SIG-M5 (cell line): Measurements from ENCODE around the gene CCDC141.

Source experiments
- DNase-seq: peaks from one replicate; lab custom pipeline; 2025; lab: John Stamatoyannopoulos, UW

Gene CCDC141

DNA sequence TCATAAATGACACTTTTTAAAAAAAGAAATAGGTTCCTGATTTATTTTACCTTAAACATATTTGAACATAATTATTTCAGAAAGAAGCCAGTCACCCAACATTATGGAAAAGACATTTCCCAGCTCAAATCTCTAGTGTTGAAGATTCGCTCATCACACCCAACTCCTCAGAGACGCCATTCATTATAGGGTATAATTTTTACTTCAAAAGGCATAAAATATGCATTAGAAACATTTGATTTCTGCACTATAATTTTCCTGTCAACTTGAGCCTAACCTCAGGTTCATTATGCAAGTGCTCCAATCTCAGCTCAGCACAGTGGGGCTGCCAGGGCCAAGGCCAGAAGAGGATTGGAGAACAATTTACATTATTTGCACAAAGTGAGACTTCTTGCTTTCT lies 183.9 kb downstream of the CCDC141 start:
- no peak for DNase-seq

DNA sequence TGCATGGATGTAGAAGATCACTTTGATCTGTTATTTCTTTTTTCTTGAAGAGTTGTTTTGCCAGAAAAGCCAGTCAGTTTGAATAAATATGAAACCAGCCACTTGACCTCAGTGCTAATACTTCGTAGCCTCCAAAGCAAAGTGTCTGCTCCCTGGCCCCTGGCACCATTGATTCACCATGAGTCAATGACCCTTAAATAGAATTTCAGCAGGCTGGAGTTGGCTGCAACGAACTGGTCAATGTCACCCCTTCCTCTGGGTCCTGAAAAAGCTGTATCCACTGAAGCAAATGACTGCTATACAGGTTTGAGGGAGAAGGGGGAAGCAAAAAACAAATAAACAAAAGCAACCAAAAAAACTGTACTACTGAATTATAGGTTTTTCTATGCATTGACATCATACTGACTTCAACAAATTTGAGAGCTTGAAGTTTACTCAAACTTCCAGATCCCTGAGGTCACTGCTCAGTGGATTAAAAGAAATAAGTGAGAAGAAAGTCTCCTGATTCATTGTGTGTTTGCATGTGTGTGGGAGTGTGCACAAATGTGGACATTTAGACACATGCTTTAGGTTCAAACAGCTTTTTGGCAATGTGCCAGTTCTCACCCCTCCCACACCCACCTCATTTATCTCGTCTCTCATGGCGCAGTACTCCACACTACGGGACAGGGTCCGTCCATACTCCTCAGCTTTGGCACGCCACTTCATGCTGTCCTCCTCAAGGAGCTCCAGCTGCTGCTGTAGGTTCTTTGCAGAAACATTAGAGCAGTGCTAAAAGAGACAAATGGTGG lies 184.6 kb downstream of the CCDC141 start:
- DNase-seq: no peak

DNA sequence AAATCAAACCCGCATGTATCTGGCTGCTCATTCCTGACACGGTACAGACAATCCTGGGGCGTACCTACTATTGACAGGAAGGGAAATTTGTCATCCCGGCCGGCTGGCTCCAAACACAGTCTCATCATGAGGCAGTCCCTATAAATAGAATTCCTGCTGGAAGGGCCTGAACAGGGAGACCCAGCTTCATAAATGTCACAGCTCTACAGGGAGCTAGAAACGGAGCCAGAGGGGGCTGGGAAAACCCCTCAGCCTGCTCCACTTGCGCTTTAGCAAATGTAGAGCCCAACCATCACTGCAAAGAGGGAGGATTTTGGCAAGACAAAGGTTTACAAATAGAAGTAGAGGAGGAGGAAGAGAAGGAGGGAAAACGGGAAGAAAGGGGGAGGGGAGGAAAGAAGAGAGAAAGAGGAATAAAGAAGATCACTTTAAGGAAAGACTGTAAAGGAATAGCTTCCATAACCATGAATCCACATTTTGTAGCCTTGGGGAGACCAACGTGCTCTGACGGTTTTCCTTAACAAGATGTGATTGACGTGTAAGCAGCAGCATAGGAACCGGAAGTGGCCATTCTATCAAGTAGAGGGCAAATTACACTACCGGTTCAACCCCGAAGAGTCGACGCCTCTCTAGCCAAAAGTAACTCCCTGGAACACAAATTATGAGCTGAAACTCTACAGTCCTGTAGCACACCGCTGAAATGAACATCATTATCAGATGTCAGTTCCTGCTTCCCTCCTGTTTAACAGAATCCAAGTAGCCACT lies 185.9 kb downstream of the CCDC141 start:
- no peak for DNase-seq

DNA sequence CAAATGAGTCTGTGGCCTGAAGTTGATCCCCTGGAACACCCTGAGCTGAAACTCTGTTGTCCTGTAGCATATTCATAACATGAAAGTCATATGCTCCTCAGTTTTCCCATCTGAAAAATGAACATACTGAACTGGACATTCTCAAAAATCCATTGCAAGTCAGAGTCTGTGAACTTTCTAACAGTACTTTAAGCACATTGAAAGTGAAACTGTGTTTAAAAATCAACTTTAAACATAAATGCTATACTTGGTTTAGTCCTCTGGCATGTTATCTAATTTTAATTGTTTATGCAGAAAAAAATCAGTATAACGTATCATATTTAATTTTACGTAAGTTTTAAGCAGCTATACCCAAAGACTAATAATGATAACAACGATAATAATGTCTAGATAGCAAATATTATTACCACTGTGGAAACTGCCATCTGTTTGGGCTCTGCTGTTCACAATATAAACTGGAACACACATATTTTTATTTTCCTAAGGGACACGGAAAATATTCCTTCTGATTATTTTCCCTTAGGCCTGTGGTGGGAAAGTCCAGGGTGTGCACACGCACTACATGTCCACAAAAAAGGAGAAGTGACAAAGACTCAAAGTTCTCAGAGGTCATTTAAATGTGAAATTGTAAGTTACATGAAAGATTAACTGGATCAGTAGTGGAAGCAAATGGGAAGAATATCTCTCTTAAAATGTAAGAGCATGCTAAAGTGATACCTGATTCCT lies 186.6 kb downstream of the CCDC141 start:
- no peak for DNase-seq

DNA sequence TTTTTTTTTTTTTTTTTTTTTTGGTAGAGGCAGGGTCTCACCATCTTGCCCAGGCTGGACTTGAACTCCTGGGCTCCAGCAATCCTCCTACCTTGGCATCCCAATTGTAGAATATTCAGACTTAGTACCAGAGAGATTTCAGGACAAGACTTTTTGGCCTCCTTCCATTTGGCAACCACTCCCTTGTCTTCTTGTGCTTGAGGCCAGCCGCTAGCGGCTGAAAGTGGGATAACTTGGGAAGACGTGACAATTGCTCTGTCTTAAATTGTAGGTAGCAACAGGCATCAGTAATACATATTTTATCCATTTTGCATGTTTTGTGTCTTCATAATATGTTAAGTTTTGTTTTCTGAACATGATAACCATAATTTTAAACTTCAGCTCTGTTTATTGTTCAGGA lies 189.4 kb downstream of the CCDC141 start:
- no peak for DNase-seq

DNA sequence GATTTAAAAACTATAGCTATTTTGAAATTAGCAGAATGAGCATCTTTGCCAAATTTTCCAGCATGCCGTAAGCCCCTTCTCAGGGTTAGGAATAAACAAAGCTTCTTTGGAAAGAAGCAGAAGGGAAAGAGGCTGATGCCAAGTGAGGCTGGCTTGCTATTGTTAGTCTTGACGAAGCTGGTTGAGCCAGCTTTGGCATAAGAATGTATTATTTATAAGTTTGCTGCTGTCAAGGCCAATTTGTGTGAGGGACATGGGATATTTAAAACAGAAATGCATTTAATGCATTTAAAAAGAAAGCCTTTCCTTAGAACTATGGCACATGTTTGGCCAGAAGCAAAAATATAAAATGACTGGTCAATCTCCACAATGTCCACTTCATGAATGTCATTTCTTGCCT lies 190.2 kb downstream of the CCDC141 start:
- no peak for DNase-seq

DNA sequence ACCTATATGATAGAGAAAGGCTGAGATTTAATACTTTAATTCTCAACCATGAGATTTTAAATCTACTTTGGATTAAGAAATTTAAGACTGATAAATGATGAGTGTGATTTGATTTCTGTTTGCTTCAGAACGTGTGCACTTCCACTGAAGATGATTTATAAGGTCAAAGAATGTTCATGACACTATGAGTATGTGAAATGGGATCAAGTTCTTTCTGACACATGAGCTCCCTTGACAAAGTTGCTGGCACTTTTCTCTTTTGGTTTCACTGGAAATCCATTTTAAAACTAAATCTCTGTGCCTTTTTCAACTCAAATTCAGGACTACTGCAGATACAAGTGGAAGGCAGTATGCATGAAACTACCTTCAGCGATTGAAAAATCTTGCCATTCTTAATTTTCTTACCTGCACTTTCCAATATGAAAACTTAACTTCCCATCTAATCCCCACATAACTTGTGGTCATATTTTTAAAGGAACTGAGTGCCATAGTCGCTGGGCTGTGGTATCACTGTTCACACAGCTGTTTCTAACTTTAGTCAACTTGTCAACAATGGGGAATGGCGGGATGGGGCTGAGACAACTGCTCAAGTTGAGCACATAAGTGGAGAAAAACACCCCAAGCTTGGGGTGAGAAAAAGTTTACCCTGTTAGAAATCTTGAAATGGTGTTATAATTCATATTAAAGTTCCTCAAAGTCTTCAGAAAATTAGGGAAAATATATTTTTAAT lies 190.9 kb downstream of the CCDC141 start:
- no peak for DNase-seq

DNA sequence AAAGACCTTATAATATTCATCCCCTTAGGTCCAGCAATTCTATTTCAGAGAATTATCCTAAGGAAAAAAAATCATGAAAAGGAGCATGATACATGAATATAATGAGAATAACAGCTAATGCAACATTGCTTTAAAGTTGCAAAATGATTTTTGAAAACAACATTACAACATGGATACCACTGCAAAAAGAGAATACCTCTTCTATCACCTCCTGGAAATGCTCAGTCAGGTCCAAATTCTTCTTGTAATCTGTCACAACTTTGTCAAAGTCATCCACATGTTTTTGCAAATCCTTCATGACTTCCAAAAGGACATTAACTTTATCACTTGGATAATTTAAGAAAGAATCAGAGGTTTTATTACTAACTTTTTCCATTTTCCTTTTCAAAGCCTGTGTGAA lies 194.8 kb downstream of the CCDC141 start:
- DNase-seq: no peak

DNA sequence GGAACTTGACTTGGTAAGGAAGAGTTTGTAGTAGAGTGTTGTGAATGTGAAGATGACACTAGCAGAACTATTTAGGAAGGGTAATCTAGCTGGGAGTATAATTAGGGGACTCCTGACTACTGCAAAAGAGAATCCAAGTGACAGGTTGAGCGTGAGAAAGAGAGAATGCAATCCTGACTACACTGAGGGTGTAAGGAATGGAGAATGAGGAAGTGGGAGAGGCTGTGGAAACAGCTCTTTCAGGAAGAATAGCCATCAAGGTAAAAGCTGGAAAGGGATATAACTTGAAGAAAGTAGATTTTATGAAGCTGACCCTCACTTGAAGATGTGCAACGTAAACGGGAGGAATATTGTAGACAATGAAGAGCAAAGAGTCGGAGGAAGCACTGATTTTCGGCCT lies 201.6 kb downstream of the CCDC141 start:
- DNase-seq: no peak

DNA sequence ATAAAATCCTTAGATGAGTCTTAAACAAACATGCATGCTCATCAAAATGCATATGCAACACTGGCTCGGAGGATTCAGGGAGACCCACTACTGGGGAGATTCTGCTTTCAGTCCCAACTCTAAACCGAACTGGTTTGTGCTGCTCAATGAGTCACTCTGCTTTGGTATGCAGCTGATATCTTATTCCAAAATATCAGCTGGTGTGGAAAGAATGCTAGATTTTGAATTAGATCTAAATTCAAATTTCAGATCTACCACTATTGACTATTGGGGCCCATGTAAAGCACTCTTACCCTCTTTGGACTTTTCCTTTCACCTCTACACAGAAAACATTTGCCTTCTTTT lies 203.5 kb downstream of the CCDC141 start:
- no peak for DNase-seq

DNA sequence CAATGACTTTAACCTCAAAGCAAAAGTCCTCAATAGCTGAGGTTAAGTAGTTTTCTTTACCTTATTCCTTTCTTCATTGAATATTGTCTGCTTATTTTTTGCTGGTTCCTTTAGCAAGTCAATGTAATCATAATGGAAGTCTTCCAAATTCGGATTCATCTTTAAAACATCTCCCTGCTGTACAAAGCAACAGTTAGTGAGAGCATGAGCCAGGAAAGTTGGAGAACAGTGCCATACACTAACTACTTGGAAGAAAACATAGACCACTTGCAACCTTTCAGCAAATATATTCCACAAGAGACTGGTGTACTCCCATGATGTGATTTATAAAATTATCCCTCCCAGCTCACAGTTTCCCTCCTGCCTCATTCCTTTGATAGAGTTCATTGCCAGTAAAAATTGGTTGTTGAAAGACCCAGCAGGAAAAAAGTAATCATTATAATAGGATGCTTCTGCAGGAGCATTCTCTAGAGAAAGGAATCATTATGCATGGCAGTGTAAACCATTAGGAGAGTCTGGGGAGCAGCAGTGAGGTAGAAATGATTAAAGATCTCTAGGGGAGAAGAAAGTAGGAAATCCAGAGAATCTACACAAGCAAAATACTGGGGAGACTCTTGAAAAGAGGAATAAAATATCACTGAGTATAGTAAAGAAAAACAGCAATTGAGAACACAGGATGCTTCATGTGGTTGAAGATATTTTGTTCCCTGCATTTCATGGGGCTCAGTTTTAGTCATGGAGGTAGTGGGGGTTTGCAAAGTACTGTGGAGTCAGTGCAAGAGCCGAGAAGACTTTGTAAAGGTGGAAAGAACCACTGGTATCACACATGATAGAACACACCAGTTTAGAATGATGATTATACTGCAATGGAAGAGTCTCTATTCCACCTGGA lies 204.1 kb downstream of the CCDC141 start:
- DNase-seq: no peak

DNA sequence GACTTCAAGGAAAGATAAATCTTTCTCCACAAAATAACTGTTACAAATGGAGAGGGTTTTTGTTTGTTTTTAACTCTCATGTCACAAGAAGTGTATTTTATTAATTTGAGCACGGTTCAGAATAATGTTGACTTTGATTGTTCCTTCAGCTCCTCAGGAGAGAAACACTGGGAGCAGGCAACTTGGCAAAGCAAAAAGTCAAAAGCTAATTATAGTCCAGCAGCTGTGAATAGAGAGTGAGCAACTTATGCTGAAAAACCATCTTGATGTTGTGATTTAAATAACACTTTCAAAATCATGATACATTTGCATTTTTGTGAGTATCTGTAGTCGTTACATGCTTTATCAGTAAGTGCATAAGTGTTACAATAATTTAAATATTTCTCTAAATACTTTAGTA lies 205.2 kb downstream of the CCDC141 start:
- DNase-seq: no peak

DNA sequence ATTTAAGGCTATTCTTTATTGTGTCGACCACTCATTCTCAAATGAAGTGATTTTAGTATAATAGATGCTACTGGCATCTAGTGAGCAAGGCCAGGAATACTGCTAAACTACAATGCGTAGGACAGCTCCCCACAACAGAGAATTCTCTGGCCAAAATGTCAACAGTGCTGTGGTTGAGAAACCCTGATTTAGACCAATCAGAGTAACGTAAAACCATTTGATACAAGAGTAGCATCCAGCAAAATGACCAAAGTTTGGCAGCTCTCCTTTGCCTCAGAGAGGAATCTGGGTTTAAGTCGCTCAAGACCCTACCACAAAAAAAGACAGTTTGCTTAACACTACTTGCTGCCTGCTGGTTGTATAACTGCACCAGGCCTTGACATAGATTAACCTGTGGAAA lies 205.7 kb downstream of the CCDC141 start:
- no peak for DNase-seq

DNA sequence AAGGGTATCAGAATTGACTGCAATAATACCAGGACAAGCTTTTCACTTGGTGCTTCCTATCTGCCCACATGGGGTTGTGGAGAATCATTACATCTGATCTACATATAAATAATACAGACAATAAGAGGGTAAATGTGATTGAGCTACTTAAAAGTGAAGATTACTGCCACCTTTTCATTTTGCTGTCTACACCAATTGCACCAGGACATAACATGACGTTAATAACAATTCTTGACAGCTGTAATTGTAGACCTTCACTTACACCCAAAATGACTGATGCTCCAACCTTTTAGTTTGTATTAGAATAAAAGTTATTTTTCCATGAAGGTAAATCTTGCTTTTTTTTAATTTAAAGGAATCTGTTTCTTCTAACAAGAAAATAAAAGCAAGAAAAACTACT lies 206.2 kb downstream of the CCDC141 start:
- DNase-seq: no peak

DNA sequence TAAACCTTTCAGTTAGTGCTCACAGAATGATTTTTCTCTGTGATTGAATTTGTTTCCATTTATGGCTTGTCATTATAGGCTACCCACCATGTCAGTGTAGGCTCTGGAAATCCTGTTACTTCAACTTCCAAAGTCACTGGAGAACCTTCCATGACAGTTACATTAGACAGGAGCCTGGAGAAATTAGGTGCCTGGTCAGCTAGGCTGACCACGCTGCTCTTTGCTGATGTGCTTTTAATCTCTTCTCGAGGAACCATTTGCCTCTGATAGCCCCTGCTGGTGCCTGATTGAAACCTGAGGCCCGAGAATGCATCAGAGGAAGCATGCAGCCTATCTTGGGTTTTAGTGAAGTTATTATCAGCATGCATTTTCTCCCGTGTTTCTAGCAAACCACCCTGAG lies 213.1 kb downstream of the CCDC141 start:
- DNase-seq: no peak

DNA sequence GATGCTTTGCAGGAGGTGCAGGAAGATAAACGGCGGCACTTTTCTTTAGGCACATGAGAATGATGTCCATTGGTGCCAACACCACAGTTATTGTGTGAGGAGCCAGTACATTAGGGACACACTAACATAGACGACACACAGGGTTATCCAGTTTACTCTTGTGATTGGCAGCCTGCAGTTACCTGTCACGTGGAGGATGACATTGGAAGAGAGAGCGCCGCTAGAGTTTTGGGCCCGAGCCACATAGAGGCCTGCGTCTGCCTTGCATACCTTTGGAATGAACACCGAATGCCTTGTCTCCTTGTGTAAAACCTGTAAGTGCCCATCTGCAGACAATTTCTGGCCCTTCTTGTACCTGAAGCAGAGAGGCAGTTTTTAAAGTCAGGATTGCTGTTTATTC lies 215.9 kb downstream of the CCDC141 start:
- DNase-seq: no peak

DNA sequence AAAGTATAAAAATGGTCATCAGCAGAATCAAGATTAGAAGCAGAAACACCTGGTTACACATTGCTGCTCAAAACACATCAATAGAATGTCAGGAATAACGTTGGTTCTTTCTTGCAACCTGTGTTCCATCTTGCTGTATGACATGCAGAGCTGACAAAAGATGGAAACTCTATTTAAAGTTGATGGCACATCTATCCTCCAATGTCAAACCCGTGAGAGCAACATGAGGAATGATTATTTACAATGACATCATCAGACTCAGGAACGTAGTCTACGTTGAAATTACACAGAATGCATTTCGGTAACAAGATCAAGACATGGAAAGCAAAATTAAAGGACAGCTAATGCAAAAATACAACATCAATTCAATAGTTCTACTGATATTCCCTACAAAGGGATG lies 216.6 kb downstream of the CCDC141 start:
- DNase-seq: no peak

DNA sequence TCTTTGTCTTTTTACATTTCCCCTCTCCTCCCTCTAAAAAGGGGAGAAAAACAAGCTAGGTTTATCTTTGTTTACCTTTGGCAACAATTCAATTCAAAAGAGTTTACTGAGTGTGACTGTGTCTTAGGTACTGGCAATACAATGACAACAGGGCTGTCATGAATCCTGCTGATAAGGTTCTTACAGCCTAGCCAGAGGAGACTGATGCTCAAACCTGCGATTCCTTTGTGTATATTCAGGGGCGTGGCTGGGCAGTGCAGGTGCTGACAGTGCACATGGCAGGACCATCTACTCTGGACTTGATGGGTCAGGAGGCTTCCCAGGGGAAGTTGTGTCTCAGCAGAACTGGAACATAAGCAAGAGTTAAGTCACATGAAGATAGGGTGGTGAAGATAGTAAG lies 219.5 kb downstream of the CCDC141 start:
- DNase-seq: no peak

DNA sequence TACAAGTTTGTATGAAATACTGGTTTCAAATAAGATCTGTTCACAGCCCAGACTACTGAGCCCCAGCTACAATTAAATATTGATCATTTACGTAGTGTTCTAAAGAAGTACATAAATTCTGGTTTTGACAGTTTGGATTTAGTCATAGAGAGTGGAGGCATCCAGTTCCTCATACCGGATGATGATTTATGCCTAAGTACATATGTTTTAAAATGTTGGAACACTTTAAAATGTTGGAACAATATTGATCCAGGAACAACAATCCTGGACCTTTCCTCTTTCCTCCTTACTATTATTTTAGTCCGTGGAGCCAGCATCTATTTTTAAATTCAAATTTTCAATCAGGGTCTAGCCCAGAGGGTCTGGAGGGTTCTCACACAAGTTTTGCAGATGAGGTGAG lies 220.0 kb downstream of the CCDC141 start:
- DNase-seq: no peak

DNA sequence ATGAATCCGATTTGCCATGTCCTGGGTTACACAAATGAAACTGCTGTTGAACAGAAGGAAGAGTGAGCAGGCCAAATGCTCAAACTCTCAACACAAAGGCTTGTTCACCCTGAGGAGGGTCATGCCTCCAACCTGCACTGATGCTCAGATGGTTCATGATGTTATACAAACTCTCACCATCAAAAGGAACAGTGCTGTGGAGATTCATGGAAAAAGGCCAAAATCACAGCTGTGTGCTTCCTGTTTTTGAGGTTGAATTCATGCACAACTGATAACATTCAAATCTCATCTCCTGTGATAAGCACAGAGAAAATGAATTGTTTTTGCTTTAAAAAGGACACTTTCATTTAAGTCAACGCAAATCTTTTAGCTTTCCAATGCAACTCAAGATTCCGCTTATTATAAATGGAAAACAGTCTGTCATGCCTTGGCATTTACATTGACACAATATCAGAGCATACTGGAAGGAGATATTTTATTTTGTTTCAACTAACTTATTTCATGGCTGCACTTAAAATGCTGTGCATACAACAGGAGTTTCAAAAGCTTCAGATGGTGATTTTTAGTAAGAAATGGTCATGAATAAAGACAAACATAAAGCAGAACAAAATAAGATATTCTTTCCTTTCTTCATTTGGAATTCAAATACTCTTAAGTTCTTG lies 220.5 kb downstream of the CCDC141 start:
- no peak for DNase-seq

DNA sequence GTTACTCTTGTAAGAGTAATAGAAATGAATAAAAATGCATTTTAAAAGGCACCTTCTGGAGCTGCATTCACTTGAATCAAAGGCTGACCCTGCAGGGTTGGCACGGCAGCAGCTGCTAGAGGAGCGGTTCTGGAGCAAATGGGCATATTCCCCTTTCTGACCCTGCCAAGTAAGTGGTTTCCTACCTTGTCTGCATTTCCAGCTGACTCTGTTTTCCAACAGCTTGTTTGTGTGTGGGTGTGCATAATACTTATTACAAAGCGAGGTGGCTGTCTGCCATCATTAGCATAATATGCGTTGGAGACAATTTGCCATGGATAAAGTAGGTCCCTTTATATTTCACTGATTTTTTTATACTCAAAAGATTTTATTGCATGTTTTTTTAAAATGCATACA lies 221.5 kb downstream of the CCDC141 start:
- DNase-seq: no peak
